NCI-H69 (cell line): ENCODE measurements around the gene NFILZ.
"Not testable (repeated sequence)": the region's sequence is repeated elsewhere in the genome, so short reads cannot be mapped to it uniquely, and the experiment has no call there.

Experiments used
- DNase-seq: peaks from one replicate; lab custom pipeline; 2025; lab: John Stamatoyannopoulos, UW

Gene NFILZ

DNA sequence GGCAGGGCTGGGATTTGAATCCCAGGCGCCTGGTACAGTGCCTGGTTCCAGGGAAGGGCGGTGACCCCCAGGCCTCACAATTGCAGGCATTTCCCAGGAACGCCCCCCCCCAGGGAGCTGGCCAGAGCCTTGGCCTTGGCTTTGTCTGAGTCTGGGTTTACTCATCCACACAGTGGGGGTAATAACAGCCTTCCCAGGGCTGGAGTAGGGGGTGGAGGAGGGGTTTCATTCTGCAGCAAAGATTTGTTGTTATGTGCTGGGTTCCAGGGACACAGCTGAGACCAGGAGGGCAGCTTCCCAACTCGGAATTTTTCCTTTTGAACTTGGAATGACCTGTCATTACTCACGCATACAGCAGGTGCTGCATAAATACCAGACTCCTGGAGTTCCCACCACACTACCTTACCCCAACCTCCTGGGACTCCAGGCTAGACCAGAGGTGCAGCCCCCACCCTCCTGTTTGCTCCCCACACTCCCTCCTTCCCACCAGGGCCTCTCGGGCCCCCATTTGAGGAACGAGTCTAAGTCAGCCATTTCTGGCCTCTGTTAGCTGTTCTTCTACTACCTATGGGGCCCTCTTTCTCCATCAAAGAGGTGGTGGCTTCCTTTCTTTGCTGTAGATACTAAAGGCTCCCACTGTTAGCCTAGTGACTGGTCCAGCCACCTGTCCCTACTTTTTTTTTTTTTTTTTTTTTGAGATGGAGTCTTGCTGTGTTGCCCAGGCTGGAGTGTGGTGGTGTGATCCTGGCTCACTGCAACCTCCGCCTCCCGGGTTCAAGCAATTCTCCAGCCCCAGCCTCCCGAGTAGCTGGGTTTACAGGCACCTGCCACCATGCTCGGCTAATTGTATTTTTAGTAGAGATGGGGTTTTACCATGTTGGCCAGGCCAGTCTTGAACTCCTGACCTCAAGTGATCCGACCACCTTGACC lies 18.3 kb upstream of the NFILZ start:
- peak; percentile 31 for DNase-seq

DNA sequence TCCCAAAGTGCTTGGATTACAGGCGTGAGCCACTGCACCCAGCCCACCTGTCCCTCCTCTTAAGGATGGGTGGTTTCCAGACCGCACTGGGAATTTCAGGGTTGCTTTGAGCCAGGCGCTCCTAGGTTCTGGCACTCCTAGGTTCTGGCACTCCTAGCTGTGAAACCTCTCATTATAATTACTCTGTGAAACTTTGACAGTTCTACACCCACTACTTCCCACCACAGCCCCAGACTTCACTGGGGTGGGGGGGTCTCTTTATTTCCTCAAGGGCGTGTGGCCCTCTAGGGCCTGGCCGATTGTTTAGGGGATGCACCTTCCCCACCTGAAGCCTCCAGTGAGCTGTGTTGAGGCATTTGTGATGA lies 17.6 kb upstream of the NFILZ start:
- DNase-seq: no peak

- no peak for DNase-seq
Measured at GRCh38 chr19:8614455-8614854, 16.0 kb upstream of the NFILZ start.

DNA sequence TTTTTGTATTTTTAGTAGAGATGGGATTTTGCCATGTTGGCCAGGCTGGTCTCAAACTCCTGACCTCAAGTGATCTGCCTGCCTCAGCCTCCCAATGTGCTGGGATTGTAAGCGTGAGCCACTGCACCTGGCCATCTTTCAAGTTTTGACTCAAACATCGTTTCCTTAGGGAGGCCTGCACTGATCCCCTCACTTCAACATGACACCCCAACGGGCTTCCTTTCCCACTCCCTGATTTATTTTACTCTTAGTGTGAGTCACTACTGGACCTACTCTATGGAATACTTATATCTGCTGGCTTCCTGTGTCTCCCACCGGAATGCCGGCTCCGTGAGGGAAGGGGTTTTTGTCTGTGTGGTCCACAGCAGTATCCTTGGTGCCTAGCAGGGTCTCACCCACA lies 15.4 kb upstream of the NFILZ start:
- no peak for DNase-seq

- no peak for DNase-seq
Measured at GRCh38 chr19:8615813-8616596, 14.4 kb upstream of the NFILZ start.

GRCh38 chr19:8616861-8617260 lies 13.6 kb upstream of the NFILZ start:
- no peak for DNase-seq

GRCh38 chr19:8617325-8617724 lies 13.1 kb upstream of the NFILZ start:
- DNase-seq: not testable (repeated sequence)

DNA sequence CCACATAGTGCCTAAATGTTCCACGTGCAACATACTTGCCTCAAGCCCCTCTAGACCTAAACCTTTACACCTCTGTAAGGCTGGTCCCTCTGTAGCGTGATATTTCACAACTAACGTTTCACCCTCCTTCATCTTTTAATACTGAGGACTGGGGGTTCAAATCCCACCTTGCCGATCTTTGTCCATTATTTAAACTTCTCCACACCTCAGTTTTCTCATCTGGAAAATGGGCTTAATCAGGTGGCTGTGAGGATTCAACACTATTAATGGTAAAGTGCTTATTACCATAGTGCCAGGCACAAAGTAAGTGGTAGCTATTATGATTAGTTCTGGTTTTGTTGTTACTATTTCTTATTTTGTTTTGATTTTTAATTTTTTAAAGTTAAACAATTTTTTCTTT lies 12.4 kb upstream of the NFILZ start:
- DNase-seq: no peak

DNA sequence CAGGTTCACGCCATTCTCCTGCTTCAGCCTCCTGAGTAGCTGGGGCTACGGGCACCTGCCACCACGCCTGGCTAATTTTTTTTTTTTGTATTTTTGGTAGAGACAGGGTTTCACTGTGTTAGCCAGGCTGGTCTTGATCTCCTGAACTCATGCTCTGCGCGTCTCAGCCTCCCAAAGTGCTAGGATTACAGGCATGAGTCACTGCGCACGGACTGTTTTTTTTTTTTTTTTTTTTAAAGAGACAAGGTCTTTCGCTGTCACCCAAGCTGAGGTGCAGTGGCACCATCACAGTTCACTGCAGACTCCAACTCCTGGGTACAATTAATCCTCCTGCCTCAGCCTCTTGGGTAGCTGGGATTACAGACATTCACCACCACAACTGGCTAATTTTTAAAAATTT lies 11.7 kb upstream of the NFILZ start:
- no peak for DNase-seq

GRCh38 chr19:8622886-8623285 lies 7.5 kb upstream of the NFILZ start:
- peak; percentile 24 for DNase-seq

DNA sequence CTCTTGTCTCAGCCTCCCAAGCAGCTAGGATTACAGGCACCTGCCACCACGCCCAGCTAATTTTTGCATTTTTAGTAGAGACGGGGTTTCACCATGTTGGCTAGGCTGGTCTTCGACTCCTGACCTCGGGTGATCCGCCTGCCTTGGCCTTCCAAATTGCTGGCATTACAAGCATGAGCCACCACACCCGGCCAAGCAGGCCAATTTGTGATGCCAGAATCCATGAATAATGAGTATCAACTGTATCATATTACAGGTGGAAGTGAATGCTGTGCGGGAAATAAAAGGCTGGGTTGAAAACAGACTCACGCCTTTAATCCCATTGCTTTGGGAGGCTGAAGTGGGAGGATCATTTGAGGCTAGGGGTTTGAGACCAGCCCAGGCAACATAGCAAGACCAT lies 3.6 kb upstream of the NFILZ start:
- no peak for DNase-seq

GRCh38 chr19:8629184-8629583 lies 1.2 kb upstream of the NFILZ start:
- no peak for DNase-seq

- DNase-seq: no peak
Measured at GRCh38 chr19:8630796-8631424, 477 bp downstream of the NFILZ start.

DNA sequence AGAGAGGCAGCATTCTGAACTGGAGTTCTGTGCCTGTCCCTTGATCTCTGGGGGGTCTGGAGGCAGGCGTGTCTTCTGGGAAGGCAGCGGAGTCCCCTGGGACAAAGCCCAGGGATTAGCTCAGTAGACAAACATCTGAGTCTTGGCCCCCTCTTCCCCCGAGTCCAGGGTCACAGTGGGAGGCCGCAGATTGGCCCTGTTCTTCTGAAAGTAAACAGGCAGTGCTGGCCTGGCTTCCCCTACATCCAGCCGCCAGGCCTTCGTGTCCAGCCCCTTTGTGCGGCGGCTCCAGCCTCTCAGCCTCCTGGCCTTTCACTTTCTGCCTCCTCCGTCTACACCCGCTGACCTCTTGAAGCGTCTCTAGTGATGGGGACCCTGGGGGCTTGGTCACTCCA lies 989 bp downstream of the NFILZ start:
- DNase-seq: no peak

- DNase-seq: no peak
Measured at GRCh38 chr19:8635422-8635821, 5.0 kb downstream of the NFILZ start.

- not testable (repeated sequence) for DNase-seq
Measured at GRCh38 chr19:8637070-8637469, 6.6 kb downstream of the NFILZ start.

DNA sequence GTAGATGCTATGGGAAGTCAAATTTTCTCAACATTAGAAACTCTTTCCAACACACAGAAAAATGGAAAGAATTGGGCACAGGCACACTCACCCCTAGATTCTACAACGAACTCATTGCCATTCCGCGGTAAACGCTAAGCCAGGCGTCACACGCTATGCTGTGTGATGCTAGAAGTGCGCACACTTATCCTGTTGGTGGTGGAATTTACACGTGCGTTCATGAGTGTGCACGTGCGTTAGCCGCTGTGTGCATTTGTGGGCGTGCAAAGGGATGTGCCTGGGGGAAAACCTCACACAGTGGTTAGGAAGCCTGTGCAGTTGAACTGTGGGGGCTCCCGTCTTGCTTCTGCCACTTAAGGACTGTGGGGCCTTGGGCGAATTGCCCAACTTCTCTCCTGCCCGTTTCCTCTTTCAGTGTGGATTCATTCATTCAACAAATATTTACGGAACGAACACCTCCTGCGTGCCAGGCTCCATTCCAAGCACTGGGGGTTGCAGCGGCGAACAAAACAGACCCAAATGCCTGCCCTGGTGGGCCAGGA lies 7.7 kb downstream of the NFILZ start:
- DNase-seq: no peak

- DNase-seq: no peak
Measured at GRCh38 chr19:8639821-8640401, 9.5 kb downstream of the NFILZ start.

DNA sequence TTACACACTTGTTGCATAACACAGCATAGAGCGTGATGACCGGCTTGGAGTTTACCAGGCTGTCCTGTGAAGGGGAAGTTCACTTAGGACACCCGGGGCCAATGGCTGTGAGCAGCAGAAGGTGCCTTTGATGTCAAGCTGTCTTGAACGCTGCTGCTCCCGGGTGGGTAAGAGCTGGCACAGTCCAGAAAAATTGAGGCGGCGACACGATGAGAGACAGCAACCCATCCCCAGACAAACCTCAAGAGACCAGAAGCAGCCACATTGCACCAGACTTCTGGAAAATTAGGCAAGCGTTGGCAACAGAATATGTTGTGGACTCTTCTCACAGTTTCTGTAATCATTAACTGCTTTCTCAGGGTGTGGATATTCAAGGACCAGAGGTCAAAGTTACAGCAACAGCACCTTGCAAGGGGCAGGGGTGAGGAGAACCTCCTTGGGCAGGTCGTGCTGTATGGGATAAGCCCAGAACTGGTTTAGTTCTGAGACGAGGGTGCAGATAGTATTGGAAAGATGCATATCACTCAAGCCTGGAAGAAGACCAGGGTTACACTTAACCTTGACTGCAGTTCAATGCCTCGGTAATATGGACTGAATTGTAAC lies 10.1 kb downstream of the NFILZ start:
- DNase-seq: no peak

DNA sequence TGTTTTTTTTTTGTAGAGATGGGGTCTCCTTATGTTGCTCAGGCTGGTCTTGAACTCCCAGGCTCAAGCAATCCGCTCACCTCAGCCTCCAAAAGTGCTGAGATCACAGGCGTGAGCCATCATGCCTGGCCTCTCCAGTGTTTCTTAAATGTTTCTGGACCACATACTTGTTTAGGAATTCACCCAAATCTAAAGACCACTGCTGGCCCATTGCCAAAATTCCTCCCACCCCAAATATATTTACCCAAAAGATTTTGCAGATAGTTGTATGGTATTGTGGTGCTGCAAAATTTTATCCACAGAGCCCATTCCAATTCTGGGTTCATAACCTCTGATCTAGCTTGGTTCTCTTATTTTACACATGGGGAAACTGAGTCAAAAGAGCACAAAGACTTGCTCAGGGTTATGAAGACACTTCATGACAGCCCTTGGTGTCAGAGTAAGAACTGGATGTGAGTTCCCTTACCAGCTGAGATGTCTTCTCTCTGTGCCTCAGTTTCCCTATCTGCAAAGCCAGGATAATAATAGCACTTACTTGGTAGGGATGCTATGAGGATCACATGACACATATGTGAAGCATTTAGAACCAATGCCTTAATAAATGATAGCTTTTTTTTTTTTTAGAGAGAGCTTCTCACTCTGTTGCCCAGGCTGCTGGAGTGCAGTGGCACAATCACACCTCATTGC lies 10.9 kb downstream of the NFILZ start:
- DNase-seq: no peak

- peak; percentile 19 for DNase-seq
Measured at GRCh38 chr19:8641908-8642547, 11.6 kb downstream of the NFILZ start.
